ENCODE results near the gene FBXO8. TPM values are rescaled to one million over a fixed set of nuclear protein-coding genes. Genes with fewer than 3 reads are reported as not detected.

FBXO8 gene
- total RNA-seq, 1 experiment from 2014 or later: 8.9 TPM

- peak overlapping the region; percentile 84 for H3K4me2 ChIP-seq (ENCODE audit: insufficient read depth, insufficient read length, low read length)
- H3K79me1 ChIP-seq (ENCODE audit: insufficient read depth, low read depth, low read length, poor library complexity, severe bottlenecking): peaks cover 5% of the 10 kb centered on the region
- peak overlapping the region; percentile 97 for H3K27ac ChIP-seq (ENCODE audit: insufficient read length, low read depth, low read length)
- H3K56ac ChIP-seq (ENCODE audit: insufficient read length, low read depth, low read length): no peak overlapping the region
- no peak overlapping the region for H4K91ac ChIP-seq (ENCODE audit: insufficient read length, low read depth, low read length)
- no peak overlapping the region for H4K8ac ChIP-seq (replicated peaks; ENCODE audit: insufficient read length, low read depth, low read length)
- H2BK5ac ChIP-seq (ENCODE audit: insufficient read length, low read length): no peak overlapping the region
- no peak overlapping the region for H2BK12ac ChIP-seq (ENCODE audit: insufficient read length, low read depth, low read length)
- peaks cover 5% of the 10 kb centered on the region for H3K23me2 ChIP-seq (ENCODE audit: insufficient read length, low read depth, low read length, poor library complexity, severe bottlenecking)
- no peak overlapping the region for H3K4ac ChIP-seq (ENCODE audit: low read depth, low read length)
- WGBS (ENCODE audit: extremely low coverage, insufficient read length, low lambda C conversion rate): no CpG with 5 or more reads among the region's 22 CpGs
- no peaks in the 10 kb centered on the region for H4K20me1 ChIP-seq (ENCODE audit: control insufficient read depth, insufficient read depth, insufficient read length)
- no peak overlapping the region for H2AK5ac ChIP-seq (ENCODE audit: insufficient read length, low read length)
- Mint-ChIP-seq H3K4me1 (peaks cover 11 to 20% of the 10 kb centered on the region in 2 experiments), H3K9me3 (no peaks in the 10 kb centered on the region; a peak in 1 of 5 replicates), H3K27me3 (ENCODE audit: low read depth) (no peaks in the 10 kb centered on the region), H3K36me3 (ENCODE audit: insufficient read depth in 1 of 3, low read depth in 3 of 3) (no peaks in the 10 kb centered on the region; a peak in 1 of 7 replicates), H3K4me3 (peak overlapping the region; percentile 96 to 99), H3K27ac (peak overlapping the region; percentile 100)
- no peak overlapping the region for H4K5ac ChIP-seq (ENCODE audit: insufficient read length, low read depth, low read length)
- no peak overlapping the region for H3K14ac ChIP-seq (ENCODE audit: insufficient read depth, low read length)
- H3T11ph ChIP-seq (ENCODE audit: low read length): no peak overlapping the region
- H2BK20ac ChIP-seq (ENCODE audit: low read depth, low read length, poor library complexity, severe bottlenecking): no peak overlapping the region
- H3K27me3 ChIP-seq (ENCODE audit: insufficient read depth, low read length): no peaks in the 10 kb centered on the region
- H2BK15ac ChIP-seq (ENCODE audit: low read depth, low read length): no peak overlapping the region
- DNase-seq: peak; percentile 88
- no peaks in the 10 kb centered on the region for H3K9me3 ChIP-seq (ENCODE audit: control insufficient read depth, low read depth, low read length)
- H2AFZ ChIP-seq (ENCODE audit: low read length): no peak overlapping the region
- H3K79me2 ChIP-seq (ENCODE audit: insufficient read depth, low read length): peaks cover 4% of the 10 kb centered on the region
- peak overlapping the region; percentile 100 for H3K9ac ChIP-seq (ENCODE audit: extremely low read depth, insufficient read length, low read length)
- H3K18ac ChIP-seq (ENCODE audit: insufficient read length, low read depth, low read length): no peak overlapping the region
- no peak for TF ChIP-seq CTCF (conservative IDR thresholded peaks at IDR 0.05)
- H2BK120ac ChIP-seq (ENCODE audit: low read depth, low read length, poor library complexity, severe bottlenecking): no peak overlapping the region
- no peak overlapping the region for H3K23ac ChIP-seq (ENCODE audit: insufficient read length, low read depth, low read length)
- no peaks in the 10 kb centered on the region for H3K4me1 ChIP-seq (ENCODE audit: insufficient read depth, low read length)
Measured at GRCh38 chr4:174282836-174283506, 496 bp downstream of the FBXO8 start.
